Measurements from ENCODE around the gene C17orf107.
"Not testable (repeated sequence)": the region's sequence is repeated elsewhere in the genome, so short reads cannot be mapped to it uniquely, and the experiment has no call there.

The C17orf107 gene

GRCh38 chr17:4869058-4869998 lies 30.0 kb upstream of the C17orf107 start:
- DNase-seq (ENCODE audit: extremely low spot score, insufficient read length, low read depth); FAIRE-seq: not testable (repeated sequence)

DNA sequence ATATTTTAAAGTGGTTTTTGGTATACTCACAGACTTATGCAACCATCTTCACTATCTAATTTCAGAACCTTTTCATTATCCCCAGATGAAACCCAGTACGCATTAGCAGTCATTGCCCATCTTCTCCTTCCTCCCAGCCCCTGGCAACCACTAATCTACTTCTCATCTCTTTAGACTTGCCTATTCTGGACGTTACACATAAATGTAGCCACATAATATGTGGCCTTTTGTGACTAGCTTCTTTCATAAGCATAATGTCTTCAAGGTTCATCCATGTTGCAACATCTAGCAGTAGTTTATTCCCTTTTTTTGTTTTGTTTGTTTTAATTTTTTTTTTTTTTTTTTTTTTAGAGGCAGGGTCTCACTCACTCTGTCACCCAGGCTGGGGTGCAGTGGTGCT lies 28.5 kb upstream of the C17orf107 start:
- no peak for FAIRE-seq
- no peak for DNase-seq (ENCODE audit: extremely low spot score, insufficient read length, low read depth)

DNA sequence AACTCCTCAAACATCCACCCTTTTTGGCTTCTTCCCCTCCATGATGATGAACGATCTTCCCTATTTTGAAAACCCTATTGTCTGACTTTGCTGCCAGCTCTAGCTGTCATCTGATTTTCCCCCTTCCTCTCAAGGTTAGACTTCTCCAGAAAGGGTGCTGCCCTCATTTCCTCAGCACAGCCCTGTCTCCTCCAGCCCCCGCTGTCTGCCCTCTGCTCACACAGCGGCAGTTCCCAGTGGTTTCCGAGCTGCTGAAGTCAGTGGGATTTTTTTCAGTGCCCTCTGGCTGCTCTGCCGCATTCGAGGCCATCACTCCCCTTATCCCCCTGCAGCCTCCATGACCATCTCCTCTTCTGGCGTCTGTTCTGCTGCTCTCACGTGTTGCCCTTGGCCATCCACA lies 26.6 kb upstream of the C17orf107 start:
- DNase-seq (ENCODE audit: extremely low spot score, insufficient read length, low read depth) (no peak), FAIRE-seq (no peak)

GRCh38 chr17:4877089-4877488 lies 22.2 kb upstream of the C17orf107 start:
- no peak for FAIRE-seq
- no peak for DNase-seq (ENCODE audit: extremely low spot score, insufficient read length, low read depth)

DNA sequence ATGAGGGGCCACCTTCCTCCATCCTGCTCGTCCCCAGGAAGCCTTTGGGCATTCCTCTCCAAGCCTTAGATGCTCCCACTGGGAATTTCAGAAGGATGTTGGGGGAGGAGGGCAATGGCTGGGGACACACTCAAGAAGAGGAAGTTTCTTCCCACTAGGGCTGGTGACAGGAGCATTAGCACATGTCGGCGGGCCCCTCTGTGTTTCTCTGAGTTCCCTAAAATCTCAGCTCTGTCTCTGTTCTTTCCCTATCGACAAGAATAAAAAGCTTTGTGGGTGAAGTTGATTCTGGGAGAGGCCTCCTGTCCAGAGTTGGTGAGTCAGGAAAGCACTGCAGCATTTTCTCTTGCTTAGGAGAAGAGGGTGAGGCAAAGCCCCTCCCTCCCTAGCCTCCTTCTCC lies 19.7 kb upstream of the C17orf107 start:
- DNase-seq (ENCODE audit: extremely low spot score, insufficient read length, low read depth) (no peak), FAIRE-seq (no peak)

DNA sequence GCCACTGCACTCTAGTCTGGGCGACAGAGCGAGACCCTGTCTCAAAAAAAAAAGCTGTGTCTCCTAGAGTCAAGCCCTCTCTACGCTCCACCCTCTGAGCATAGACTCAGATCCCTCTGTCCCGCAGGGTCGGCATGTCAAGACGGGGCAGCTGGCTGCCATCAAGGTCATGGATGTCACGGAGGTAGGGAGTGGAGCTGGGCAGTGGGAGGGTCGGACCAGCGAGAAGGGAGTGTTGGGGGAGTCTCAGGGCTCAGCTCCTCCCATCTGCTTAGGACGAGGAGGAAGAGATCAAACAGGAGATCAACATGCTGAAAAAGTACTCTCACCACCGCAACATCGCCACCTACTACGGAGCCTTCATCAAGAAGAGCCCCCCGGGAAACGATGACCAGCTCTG lies 18.5 kb upstream of the C17orf107 start:
- DNase-seq (ENCODE audit: extremely low spot score, insufficient read length, low read depth) (no peak), FAIRE-seq (no peak)

DNA sequence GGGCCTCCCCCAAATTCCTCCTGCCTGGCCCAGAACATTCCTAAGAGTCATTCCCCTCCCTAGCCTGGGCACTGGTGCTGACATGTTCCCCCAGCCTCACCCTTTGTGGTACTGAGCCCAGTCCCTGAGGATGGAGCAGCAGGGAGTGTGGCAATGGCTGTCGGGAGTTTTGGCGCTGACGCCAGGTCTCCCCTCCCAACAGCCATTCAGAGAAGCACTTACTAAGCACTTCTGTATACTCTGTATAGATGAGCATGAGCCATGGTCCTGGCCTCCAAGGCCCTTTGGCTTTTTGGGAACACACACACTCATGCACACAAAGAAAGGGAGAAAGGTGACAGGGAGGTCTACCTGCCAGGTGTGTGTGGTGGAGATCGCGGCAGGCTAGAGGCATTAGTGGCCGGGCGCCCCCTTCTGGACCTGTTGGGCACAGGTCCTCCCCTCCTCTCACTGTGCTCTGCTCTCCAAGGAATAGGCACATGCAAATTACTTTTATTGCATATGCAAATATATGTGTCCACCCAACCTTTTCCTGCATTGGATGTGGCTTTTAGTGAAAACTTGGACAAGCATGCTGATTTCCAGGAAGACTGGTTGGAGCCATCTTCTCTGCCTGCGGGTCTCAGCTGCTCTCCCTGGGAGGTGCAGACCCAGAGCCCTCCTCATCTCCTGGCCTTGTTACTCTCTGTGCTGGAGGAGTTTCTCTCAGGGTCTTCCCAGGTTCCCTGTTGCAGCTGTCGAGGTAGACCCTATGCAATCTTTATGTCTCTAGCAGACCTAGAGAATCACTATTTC lies 17.4 kb upstream of the C17orf107 start:
- DNase-seq (ENCODE audit: extremely low spot score, insufficient read length, low read depth) = peak; percentile 54
- peak; percentile 73 for FAIRE-seq

DNA sequence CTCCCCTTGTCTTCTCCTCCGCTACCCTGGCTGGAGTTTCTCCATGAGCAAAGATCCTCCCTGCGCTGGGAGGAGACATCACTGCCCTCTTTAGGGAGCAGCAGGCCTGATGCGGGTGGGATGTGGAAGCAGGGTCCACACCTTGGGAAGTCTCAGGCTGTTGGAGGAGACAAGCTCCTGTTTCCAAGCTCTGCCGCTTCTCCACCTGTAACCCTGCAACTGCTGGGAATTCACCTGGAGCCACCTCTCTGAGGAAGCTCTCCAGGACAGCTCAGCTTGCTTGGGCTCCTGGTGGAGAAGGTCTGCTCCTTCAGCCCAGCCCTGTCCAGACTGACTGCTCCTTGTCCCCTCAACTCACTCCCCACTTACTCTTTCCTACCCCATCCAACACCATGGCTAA lies 14.8 kb upstream of the C17orf107 start:
- DNase-seq (ENCODE audit: extremely low spot score, insufficient read length, low read depth) (no peak), FAIRE-seq (no peak)

- DNase-seq (ENCODE audit: extremely low spot score, insufficient read length, low read depth) (no peak), FAIRE-seq (no peak)
Measured at GRCh38 chr17:4886830-4887229, 12.5 kb upstream of the C17orf107 start.

GRCh38 chr17:4887581-4887980 lies 11.8 kb upstream of the C17orf107 start:
- FAIRE-seq = no peak
- no peak for DNase-seq (ENCODE audit: extremely low spot score, insufficient read length, low read depth)

GRCh38 chr17:4891411-4892410 lies 7.6 kb upstream of the C17orf107 start:
- DNase-seq (ENCODE audit: extremely low spot score, insufficient read length, low read depth) = no peak
- no peak for FAIRE-seq

- FAIRE-seq = no peak
- DNase-seq (ENCODE audit: extremely low spot score, insufficient read length, low read depth) = no peak
Measured at GRCh38 chr17:4892499-4893221, 6.7 kb upstream of the C17orf107 start.

DNA sequence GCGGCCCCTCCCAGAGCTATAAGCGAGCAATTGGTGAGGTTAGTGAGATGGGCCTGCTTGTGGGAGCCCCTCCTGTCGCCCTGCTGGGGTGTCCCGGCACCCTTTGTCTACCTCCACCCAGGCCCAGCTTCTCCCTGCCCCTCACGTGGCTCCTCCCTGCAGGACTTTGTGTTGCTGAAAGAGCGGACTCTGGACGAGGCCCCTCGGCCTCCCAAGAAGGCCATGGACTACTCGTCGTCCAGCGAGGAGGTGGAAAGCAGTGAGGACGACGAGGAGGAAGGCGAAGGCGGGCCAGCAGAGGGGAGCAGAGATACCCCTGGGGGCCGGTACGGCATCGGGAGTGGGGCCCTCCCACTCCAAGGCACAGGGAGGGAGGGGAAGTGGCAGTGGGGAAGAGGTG lies 6.1 kb upstream of the C17orf107 start:
- no peak for FAIRE-seq
- no peak for DNase-seq (ENCODE audit: extremely low spot score, insufficient read length, low read depth)

DNA sequence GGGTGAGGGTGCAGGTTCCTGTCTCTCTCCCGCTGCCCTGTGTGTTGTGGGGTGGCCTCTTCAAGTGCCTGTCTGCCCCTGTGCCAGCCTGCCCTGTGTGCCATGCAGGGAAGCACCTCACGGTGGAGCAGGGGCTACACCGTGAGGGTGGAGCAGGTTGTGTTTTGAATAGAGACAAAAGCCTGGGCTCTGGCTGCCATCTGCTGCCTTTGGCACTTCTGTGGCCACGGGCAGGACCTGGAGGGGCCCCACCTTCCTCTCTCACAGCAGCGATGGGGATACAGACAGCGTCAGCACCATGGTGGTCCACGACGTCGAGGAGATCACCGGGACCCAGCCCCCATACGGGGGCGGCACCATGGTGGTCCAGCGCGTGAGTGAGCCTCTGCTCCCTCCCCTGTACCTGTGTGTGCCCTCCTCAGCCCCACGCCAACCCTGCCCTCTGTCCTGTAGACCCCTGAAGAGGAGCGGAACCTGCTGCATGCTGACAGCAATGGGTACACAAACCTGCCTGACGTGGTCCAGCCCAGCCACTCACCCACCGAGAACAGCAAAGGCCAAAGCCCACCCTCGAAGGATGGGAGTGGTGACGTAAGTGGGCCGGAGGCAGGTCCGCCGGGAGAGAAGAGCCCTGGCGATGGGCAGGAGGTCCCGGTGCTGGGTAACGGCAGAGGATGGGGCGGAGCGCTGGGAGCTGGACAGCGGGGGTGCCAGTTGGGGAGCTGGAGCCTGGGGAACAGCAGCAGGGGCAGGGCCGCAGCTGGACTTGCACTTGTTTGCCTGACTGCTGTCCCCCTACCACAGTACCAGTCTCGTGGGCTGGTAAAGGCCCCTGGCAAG lies 5.4 kb upstream of the C17orf107 start:
- FAIRE-seq (no peak), DNase-seq (ENCODE audit: extremely low spot score, insufficient read length, low read depth) (no peak)

DNA sequence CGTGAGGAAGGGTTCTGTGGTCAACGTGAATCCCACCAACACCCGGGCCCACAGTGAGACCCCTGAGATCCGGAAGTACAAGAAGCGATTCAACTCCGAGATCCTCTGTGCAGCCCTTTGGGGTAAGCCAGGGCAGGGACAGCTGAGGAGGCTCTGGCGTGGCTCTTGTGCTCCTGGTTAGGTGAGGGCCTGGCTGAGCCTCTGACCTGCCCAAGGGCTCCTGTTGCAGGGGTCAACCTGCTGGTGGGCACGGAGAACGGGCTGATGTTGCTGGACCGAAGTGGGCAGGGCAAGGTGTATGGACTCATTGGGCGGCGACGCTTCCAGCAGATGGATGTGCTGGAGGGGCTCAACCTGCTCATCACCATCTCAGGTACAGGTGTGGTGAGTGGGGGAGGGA lies 4.2 kb upstream of the C17orf107 start:
- no peak for DNase-seq (ENCODE audit: extremely low spot score, insufficient read length, low read depth)
- FAIRE-seq = no peak

GRCh38 chr17:4895657-4896331 lies 3.5 kb upstream of the C17orf107 start:
- FAIRE-seq (no peak), DNase-seq (ENCODE audit: extremely low spot score, insufficient read length, low read depth) (no peak)

DNA sequence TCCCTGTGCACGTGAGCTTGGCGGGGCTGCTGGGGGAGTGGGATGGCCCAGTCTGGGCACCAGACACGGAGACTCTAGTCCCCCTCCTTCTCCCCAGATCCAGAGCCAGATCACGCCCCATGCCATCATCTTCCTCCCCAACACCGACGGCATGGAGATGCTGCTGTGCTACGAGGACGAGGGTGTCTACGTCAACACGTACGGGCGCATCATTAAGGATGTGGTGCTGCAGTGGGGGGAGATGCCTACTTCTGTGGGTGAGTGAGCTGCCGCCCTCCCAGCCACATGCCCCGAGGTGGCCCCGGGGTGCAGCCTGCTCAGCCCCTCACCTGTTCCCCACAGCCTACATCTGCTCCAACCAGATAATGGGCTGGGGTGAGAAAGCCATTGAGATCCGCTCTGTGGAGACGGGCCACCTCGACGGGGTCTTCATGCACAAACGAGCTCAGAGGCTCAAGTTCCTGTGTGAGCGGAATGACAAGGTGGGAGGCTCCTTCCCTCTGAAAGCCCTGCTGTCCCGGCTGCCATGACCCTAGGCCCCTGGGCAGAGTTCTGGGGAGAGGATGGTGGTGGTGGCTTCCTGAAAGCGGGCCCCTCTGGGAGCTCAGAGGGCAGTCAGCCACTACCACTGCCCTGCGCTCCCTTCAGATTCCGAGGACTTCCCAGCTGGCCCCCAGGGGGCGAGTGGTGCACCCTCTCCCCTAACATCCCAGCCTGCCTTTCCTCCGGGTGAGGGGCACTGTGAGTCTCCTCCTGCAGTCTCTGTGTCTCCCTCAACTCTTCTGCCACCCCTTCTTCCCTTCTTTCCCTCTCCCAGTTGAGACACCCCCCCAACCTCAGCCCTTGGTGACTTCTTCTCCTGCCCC lies 2.8 kb upstream of the C17orf107 start:
- FAIRE-seq (no peak), DNase-seq (ENCODE audit: extremely low spot score, insufficient read length, low read depth) (no peak)
